ENCODE results near the gene KCTD1. TPM values are rescaled to one million over a fixed set of nuclear protein-coding genes. Genes with fewer than 3 reads are reported as not detected.

The KCTD1 gene
- total and polyA plus RNA-seq, 2 of the 8 experiments (the other 6 are each of a cell fraction or from before 2014, with no cell fraction given), result 7.7 to 14.0 TPM

GRCh38 chr18:26448714-26449159 is 99.6 kb downstream of the KCTD1 start (continued):
- TF ChIP-seq USF2 (IDR thresholded peaks at IDR 0.05; ENCODE audit: low read length), result no peak
- no peak for TF ChIP-seq JUND (IDR thresholded peaks at IDR 0.05; ENCODE audit: low read length)

Measured in H1 (cell line).